ENCODE measurements around the gene ARHGAP42. TPM values are rescaled to one million over a fixed set of nuclear protein-coding genes. Genes with fewer than 3 reads are reported as not detected.
"Not testable (repeated sequence)": the region's sequence is repeated elsewhere in the genome, so short reads cannot be mapped to it uniquely, and the experiment has no call there.

Gene ARHGAP42
- total RNA-seq, 4 donors from 2014 or later, result 24.5 to 49.5 (median 26.7) TPM

- no peak overlapping the region for H3K27ac ChIP-seq
- no peaks in the 10 kb centered on the region for H3K9me3 ChIP-seq
- no peak overlapping the region for H3K4me3 ChIP-seq
- no peak for DNase-seq
- no peaks in the 10 kb centered on the region for H3K36me3 ChIP-seq
- no peak for TF ChIP-seq POLR2A (IDR thresholded peaks at IDR 0.05)
- no peak for TF ChIP-seq CTCF (IDR thresholded peaks at IDR 0.05)
- H3K27me3 ChIP-seq, result no peaks in the 10 kb centered on the region
- H3K4me1 ChIP-seq, result no peaks in the 10 kb centered on the region
Observed at GRCh38 chr11:100890789-100891188, 203.7 kb downstream of the ARHGAP42 start.

- no peaks in the 10 kb centered on the region for H3K36me3 ChIP-seq
- TF ChIP-seq CTCF (IDR thresholded peaks at IDR 0.05) (no peak), POLR2A (IDR thresholded peaks at IDR 0.05) (no peak)
- DNase-seq, result no peak
- H3K9me3 ChIP-seq, result no peaks in the 10 kb centered on the region
- no peaks in the 10 kb centered on the region for H3K27me3 ChIP-seq
- H3K4me3 ChIP-seq, result no peak overlapping the region
- no peak overlapping the region for H3K27ac ChIP-seq
- no peaks in the 10 kb centered on the region for H3K4me1 ChIP-seq
Observed at GRCh38 chr11:100892886-100893285, 205.8 kb downstream of the ARHGAP42 start.

- Histone ChIP-seq H3K9me3 (no peaks in the 10 kb centered on the region), H3K27ac (no peak overlapping the region), H3K4me1 (no peaks in the 10 kb centered on the region), H3K4me3 (no peak overlapping the region), H3K36me3 (no peaks in the 10 kb centered on the region), H3K27me3 (no peaks in the 10 kb centered on the region)
- DNase-seq, result no peak
- TF ChIP-seq CTCF (IDR thresholded peaks at IDR 0.05), result no peak
- TF ChIP-seq POLR2A (IDR thresholded peaks at IDR 0.05), result no peak
Observed at GRCh38 chr11:100895449-100895848, 208.4 kb downstream of the ARHGAP42 start.

GRCh38 chr11:100895976-100896375 is 208.9 kb downstream of the ARHGAP42 start:
- not testable (repeated sequence) for DNase-seq, H3K27ac ChIP-seq, H3K36me3 ChIP-seq, H3K9me3 ChIP-seq, H3K27me3 ChIP-seq, H3K4me3 ChIP-seq, H3K4me1 ChIP-seq

- H3K4me3 ChIP-seq, H3K27ac ChIP-seq, H3K9me3 ChIP-seq, H3K36me3 ChIP-seq, H3K27me3 ChIP-seq, H3K4me1 ChIP-seq, DNase-seq: not testable (repeated sequence)
Observed at GRCh38 chr11:100901471-100901870, 214.4 kb downstream of the ARHGAP42 start.

GRCh38 chr11:100902454-100903141 is 215.5 kb downstream of the ARHGAP42 start:
- Histone ChIP-seq H3K27ac (no peak overlapping the region), H3K27me3 (no peaks in the 10 kb centered on the region), H3K36me3 (no peaks in the 10 kb centered on the region)

More at GRCh38 chr11:100902454-100903141, 215.5 kb downstream of the ARHGAP42 start:
- Histone ChIP-seq H3K4me3 (no peak overlapping the region), H3K4me1 (no peaks in the 10 kb centered on the region), H3K9me3 (no peaks in the 10 kb centered on the region)
- DNase-seq, result no peak
- TF ChIP-seq CTCF (IDR thresholded peaks at IDR 0.05) (no peak), POLR2A (IDR thresholded peaks at IDR 0.05) (no peak)
